GM19463 (cell line): Measurements from ENCODE around the gene FAM120AOS.

Experiments
- ATAC-seq: cut with Tn5 transposase; IDR thresholded peaks from one replicate; pipeline ENCODE4 v1.9.1; 2021; ENCODE audit warnings: mild to moderate bottlenecking, moderate library complexity; ENCODE audit not compliant: unreplicated experiment

The FAM120AOS gene

DNA sequence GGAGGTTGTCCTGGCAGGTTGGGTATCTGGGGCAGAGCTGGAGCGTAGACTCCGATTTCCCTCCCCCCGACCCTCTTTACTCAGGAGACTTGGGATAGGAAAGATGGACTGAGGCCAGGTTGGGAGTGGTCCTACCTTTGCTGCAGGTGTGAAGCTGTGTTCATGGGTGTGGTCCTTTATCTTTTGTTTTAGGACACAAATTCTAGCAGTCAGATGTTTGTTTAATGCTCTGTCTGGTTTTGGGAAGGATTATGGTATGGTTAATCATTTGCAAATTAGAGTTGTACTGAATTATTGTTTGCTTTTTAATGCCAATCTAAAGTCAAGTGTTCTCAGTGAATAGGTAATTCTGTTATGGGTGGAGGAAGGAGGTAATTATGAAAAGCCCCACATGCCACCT, 14.1 kb upstream of the FAM120AOS start:
- no peak for ATAC-seq

DNA sequence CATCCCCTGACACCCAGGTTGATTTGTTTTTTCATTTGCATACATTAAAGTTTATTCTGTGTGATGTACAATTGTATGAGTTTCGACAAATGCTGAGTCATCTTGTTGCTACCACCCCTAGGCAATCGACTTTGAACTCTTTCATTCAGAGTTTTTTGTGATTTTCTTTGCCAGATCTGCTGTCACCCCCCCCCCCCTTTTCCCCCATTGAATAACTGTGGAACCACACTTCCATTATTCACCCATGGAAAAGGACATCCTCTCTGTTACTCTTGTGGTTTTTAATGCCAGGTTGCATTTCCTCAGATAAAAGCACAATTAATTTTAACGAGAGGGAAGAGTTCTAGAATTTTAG, 13.7 kb upstream of the FAM120AOS start:
- no peak for ATAC-seq

DNA sequence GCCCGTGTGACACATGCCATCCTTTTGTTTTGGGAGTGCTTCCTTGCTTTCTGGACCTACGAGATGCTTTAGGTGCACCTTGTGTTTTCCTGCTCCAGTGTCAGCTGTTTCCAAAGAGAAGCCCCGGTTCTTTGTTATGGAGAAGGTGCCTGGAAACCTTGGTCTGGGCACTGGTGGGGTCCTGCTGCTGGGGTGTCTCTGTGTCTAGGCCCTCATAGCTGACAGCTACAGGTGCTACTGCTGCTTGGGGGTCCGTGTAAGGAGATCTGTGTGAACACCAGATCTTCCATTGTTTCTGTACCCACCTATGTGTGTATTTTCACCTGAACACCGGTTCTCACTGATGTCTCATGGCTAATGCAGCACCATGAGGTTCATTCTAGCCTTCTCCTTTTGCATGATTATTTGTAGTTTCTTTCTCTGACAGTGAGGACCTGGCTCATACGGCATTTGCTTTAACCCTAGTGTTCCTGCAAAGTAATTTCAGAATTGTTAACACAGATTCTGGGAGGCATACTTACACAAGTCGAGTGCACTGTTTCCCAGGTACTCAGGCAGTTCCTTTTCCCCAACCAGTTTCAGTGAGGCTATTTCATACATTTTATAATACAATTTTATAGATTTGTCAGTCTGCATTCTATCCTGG, 13.2 kb upstream of the FAM120AOS start:
- ATAC-seq: no peak

DNA sequence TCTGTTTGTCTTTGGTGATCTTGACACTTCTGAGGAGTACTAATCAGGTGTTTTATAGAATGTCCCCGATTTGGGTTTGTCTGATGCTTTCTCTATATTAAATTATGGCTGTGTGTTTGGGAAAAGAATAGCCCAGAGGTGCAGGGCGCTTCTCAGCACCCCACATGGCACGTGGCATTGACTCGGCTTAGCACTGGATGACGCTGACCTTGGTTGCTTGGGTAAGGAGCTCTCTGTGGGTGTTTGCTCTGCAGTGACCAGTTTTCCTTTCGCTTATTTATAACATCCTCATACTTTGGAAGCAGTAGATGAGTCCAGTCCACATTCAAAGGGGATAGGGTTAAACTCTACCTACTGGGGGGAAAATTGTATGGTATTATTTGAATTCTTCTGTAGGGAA, 12.5 kb upstream of the FAM120AOS start:
- no peak for ATAC-seq

DNA sequence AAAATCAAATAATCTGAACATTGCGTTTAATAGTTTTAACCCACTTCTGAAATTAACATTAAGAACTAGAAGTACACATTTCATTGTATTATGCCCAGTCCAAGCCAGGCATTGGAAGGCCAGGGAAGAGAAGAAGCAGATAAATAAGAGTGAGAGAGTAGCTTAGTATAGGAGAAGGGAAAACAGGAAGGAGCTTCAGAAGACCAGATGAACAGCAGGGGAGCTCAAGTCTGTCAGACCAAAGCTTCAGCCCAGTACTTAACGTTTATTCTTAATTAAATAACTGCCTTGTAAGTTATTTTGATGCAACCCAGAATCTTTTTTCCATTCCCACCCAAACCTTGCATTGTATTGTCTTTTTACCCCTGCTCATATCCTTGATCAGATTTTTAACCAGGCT, 11.5 kb upstream of the FAM120AOS start:
- ATAC-seq: no peak

DNA sequence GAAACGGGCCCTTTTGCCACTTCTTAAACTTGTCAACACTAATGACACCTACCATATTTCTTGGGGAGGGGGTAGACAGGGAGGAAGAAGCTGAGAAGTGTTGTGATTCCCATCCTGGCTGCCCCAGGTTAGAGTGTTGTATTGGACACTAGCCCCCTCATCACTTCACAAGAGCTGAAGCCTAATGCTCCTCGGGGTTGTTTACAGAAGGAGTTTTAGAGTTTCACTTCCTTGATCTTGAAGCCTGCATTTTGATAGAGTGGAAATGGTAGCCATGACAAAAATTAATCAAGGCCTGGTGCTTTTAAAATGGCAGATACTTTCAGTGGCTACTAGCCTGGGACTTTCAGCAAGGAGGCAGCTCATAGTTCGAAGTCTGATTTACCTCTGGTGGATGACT, 11.0 kb upstream of the FAM120AOS start:
- ATAC-seq: no peak

DNA sequence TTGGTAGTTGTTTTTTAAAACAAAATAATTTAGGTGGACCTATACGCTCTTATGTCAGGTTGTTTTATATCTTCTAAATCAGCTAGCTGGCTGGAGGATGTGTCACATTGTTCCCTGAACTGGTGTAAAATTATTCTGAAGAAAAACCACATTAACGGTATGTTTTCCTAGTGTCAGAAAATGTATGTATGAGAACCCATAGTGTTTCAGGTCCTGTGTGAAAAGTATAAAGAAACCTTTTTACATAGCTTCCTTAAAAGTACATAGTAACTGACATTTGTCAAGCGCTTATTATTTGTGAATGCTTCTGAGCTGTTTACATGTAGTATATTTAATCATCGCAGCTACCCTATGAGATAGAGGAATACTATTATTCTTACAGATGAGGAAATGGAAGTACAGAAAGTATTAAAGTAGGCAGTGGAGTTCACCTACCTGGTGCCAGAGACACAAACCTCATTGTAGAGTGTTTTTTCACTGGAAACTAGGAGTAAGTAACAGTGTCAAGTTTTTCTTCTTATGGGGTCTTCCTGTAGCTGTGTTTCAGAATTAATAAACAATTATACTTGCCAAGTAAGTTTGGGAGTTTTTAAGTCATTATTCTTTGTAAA, 10.4 kb upstream of the FAM120AOS start:
- no peak for ATAC-seq

DNA sequence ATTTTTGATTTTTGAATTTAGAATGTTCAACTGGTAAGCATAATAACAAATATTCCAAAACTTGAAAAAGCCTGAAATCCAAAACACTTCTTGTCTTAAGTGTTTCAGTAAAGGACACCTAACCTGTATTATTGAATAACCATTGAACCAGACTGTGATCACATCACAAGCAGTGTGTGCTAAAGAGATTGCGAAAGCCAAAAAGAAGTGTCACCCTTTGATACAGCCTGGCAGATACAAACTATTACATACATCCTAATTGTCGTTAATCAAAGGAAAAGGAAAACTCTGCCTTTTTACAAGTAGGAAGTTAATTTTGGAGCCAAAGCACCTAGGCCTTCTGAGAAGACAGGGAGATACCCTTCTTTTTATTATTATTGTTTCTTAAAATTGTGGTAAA, 8.4 kb upstream of the FAM120AOS start:
- ATAC-seq: no peak

DNA sequence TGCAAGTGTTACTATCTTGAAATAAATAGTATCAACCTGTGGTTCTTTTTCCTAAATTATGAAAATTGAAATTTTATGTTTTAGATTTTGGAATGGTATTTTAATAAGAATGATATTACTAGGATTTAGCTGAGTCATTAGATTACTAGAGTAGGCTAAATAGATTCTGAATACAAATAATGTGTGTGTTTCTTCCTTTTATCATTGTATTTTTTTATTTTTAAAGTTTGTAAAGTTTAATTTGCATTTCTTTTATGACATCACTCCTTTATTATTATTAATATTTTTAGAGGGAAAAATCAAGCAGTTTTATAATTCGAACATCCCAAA, 8.0 kb upstream of the FAM120AOS start:
- no peak for ATAC-seq

DNA sequence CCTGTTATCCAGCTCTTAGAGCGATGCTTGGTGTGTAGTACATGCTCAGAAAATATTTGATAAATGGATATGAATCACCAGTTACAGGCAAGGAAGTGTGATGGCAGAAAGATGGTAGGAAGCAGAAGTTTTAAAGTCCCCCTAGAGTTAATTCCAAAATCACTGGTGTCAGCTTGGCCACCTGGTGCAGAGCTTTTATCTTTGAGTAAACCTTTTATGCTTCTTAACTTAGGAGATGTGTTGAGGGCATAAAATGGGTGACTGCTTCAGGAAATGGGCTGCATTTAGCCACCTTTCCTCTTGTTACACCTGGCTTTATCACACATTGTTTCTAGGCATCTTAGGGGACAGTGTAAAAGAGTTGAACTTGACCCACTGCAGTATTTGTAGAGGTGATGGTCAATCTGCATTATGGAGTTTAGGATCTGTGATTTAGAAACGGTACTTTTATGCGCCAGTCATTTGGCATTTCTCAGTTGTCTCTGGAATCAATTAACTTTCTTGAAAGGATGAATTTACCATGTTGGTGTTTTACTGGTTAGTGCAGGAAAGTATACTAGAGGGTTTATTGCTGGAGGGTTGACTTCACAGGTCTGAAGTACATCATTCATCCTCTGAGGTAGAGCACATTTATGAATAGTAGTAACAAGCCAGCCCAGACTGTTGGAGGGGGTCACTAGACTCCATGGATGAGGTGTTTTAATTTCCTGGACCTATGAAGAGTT, 7.5 kb upstream of the FAM120AOS start:
- ATAC-seq: no peak

DNA sequence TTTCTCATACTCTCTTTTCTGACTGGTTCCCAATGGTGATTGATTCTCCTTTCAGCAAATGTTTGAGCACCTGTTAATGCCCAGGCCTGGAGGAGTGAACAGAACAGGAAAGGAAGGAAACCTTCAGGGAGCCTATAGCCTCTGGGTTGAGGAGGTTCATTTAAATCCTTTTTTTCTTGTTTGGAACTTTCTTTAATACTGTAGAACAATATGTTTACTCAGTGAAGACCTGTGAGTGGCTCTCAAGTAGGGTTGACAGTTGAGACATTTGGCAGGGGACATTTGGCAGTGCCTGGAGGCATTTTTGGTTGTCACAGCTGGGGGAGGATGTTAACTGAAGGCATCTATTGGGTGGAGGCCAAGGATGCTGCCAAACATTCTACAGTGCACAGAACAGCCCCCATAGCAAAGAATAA, 6.1 kb upstream of the FAM120AOS start:
- ATAC-seq: no peak

DNA sequence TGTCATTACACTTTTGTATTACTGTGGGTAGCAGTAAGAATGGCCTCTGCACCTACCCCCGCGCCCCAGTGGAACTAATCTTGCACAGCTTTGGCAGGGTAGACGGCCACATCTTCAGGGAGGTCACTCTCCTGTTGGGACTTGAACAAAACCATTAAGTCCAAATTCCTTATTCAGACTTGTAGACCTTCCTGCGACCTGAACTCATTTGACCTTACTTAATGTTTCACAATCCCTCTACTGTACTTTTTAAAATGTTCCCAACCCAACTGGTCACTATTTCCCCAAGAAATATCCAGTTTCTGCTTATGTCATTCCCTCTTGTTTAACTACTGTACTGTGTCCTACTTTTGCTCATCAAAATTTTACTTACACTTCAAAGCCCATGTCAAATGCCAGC, 5.3 kb upstream of the FAM120AOS start:
- no peak for ATAC-seq

DNA sequence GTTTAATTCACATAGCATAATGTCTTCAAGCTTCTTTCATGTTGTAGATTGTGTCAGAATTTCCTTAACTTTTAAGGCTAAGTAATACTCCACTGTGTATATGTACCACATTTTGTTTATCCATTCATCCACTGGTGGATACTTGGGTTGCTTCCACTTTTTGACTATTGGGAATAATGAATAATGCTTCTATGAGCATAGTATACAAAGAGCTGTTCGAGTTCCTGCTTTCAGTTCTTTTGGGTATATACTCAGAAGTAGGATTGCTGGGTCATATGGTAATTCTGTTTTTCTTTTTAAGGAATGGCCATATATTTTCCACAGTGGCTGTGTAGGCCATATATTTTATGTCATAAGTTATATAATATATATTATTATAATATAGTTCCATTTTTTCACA, 3.6 kb upstream of the FAM120AOS start:
- ATAC-seq: no peak

DNA sequence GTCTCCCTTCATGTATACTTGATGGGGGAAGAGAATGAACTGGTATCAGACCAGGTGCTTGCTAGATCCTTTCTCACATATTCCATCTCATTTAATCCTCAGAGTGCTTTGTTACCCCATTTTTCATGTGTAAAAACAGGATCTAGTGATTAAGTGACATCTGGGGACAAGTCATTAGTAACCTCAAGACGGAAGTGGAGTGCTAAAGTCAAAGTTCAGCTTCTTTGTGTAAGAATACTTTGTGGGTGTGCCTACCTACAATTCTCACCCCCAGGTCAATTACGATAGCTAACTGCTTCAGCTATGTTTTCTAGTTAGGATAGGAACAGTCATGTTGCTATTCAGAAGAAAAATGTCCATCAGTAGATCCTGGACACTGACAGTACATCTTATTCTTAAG, 3.1 kb upstream of the FAM120AOS start:
- no peak for ATAC-seq

DNA sequence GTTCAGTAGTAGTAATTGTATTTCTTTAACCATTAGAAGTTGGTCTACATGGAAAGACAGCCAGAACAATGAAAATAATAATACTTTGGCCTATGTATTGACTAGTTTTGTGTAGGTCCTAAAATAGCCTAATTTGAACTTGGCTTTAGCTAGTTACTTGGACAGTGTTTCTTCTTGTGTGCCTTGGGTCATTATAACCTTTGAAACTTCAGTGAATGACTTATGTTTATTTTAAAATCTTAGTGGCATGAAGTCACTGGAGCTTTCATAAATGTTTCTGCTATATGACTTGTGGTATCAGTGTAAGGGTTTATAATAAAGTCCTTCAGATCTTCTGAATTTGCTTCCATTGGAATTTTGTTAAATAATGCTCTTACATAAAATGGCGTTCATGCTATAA, 2.6 kb upstream of the FAM120AOS start:
- no peak for ATAC-seq

DNA sequence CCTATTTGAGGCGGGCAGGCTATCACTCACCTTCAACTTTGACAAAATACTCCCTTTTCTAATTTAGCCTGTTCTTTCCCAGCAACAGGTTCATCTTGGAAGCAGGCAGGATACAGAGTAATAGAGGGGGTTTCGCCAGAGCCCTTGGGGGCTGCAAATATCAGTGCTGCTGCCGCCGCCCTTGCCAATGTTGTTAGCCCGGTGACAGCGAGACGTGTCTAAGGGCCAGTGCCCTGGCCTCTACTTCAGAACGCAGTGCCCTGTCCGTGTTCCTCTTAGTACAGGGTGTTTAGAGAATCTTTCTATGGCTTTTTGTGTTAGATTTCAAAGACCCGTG, 703 bp downstream of the FAM120AOS start:
- no peak for ATAC-seq

DNA sequence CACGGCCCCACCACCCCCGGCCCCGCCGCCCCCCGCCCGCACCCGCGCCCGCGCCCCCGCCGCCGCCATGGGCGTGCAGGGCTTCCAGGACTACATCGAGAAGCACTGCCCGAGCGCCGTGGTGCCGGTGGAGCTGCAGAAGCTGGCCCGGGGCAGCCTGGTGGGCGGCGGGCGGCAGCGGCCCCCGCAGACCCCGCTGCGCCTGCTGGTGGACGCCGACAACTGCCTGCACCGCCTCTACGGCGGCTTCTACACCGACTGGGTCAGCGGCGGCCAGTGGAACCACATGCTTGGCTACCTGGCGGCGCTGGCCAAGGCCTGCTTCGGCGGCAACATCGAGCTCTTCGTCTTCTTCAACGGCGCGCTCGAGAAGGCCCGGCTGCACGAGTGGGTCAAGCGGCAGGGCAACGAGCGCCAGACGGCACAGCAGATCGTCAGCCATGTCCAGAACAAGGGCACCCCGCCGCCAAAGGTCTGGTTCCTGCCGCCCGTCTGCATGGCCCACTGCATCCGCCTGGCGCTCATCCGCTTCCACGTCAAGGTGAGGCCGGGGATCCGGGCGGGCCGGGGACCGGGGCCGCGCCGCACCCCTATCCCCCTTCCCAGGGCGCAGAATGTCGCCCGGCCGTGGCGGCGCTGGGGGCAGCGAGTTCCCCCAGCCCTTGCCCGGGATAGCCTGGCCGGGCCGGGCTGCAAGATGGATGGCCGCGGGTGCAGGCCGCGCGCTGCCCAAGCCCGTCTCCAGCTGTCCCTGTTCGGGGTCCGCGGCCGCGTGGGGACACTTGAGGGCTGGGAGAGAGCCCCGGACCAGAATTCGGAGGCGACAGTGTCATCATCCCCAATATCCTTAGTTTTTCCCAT, 1.3 kb downstream of the FAM120AOS start:
- ATAC-seq: no peak

DNA sequence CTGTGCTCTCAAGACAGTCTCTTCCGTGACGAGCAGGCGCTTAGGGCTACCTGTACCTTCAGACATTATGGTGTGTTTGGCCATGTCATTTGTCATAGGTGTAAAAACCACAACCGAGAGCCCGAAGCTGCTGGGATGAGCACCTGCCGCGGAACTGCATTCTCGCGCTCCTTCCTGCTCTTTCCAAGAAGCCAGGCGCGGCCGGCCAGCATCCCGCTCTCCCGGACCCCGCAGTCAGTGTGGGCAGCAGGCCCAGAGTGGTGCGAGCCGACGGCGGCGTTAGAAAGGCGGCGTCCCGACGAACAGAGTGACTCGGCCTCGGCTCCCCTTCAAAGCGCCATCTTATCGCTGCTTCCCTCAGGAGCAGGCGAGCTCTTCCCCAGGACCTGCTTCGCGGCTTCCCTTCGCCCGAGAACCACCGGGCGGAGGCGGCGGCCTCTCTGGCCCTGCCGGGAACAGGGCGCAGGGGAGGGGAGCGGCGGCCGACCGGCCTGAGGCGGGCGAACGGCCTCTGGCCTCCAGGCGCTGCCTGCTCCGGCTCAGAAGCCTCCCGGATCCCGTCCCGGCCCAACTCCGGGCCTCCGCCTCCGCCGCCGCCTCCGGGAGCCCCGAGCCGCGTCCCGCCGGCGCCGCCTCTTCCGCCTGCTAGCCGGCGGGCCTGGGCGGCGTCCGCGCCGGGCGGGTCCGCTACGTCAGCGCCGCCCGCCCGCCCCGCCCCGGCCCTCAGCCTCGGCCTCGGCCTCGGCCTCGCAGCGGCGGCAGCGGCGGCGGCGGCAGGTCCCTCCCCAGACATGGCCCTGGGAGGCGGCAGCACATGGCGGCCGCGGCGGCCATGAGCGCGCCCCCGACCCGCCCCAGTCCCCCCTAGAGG, 2.2 kb downstream of the FAM120AOS start, which contains the start of gene FAM120A:
FAM120A (plus strand) TSS at position 741 of the 871 bp plus-strand sequence. CDS start 231 bp downstream, outside the sequence.
- ATAC-seq: peak; percentile 55

DNA sequence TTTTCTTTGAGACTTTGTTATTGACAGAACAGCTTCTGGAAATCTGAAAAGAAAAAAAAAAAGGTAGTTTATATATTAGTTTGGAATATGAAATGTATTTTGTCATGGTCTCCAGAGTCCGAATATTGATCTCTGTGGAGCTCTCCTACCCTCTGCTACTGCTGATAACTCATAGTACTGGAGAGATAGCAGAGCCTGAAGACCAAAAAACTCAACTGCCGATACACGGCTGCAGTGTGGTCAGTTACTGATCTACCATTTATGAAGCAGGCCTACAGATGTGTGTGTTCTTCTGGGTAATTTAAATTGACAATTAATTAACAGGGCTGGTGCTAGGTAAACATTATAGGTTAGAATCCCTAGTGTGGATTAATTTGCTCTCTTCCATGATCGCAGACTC, 5.7 kb downstream of the FAM120AOS start:
- no peak for ATAC-seq

DNA sequence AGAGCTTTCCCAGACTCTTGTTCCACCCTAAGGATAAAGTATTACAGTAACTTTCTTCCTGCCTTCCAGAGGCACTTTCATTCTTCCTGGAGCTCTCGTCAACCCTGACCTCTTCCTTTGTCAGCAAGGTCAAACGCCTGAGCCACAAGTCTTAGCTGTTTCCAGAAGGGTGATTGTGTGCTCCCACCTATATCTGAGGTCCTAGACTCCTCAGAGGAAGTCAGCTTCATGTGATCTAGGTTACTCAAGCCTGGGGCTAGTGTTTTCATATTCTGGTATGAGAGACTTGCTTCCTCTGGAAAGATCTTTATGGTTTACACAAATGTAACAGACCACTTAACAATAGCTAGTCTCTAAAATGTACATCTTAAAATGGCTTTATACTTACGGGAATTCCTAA, 7.3 kb downstream of the FAM120AOS start:
- no peak for ATAC-seq
